ENCODE measurements around the gene C11orf71.

The C11orf71 gene

DNA sequence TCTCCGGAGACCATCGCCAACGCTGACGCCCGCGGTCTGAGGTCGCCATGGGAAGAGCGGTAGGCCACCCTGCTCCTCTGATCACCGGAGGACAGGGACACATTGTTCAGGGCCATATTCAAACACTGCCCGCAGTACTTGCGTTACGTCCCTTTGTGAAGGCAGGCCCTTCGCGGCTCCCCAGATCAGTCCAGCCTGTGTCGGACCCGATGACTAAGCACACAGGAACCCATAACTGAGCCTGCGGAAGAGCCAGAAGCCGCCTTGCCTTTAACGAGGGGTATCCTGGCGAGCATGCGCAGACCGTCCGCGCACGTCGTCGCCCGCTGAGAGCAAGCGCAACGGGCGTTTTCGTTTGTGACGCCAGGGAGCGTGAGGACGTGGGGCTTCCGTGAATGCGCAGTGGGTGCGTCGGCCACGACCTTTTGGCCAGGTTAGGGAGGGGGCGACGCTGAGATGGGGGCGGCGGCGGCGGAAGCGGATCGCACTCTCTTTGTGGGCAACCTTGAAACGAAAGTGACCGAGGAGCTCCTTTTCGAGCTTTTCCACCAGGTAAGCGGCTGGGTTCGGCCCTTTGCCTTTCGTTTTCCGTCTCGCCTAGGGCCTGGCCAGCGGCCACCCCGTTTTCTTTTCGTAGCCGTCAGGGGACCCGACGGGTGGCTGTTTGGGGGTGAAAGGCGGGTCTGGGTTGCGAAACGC lies at the start of gene C11orf71, which contains the start of gene RBM7:
Gene C11orf71 (minus strand): TSS at position 296 of the 699 bp plus-strand sequence. CDS start 180 bp downstream, at position 116.
Gene RBM7 (plus strand): TSS at position 451 of the 699 bp plus-strand sequence. CDS start 6 bp downstream, at position 457.
- peak; percentile 90 to 97 (median 96) for DNase-seq

DNA sequence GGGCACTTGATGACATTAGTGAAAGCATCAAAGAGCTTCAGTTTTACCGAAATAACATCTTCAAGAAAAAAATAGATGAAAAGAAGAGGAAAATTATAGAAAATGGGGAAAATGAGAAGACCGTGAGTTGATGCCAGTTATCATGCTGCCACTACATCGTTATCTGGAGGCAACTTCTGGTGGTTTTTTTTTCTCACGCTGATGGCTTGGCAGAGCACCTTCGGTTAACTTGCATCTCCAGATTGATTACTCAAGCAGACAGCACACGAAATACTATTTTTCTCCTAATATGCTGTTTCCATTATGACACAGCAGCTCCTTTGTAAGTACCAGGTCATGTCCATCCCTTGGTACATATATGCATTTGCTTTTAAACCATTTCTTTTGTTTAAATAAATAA lies 49.5 kb upstream of the C11orf71 start:
- DNase-seq: no peak

DNA sequence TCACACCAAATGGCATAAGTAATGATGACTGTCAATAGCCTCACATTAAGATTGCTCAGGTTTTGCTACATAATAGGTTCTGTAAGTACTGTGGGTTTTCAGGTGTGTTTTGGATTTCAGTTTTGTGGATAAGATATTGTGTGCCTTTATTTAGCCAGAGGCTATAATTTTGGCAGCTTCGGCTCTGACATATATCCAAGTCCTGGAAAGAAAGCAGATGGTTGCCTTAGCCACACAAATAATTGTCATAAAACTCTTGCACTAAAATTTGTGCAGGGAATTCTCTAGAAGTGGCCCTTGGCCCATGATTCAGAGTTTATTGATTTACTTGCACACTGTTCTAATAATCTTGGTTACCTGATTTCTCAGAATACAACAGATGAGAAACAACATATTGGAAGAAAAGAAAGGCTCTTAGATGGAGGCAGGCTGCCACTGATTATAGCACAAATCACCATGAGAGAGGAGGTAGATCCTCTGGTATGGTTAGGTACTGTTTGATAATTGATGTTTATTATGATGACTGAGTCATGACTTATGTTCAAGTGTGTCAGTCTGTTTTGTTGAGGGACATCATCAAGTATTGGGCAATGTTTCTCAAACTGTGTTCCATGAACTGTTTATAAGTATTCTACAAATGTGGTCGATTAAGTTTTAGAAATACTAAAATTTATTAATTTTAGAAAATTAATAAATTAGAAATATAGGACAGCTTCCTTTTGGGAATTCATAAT lies 48.6 kb upstream of the C11orf71 start:
- DNase-seq: no peak

- DNase-seq: no peak
Observed at GRCh38 chr11:114447892-114448291, 47.6 kb upstream of the C11orf71 start.

DNA sequence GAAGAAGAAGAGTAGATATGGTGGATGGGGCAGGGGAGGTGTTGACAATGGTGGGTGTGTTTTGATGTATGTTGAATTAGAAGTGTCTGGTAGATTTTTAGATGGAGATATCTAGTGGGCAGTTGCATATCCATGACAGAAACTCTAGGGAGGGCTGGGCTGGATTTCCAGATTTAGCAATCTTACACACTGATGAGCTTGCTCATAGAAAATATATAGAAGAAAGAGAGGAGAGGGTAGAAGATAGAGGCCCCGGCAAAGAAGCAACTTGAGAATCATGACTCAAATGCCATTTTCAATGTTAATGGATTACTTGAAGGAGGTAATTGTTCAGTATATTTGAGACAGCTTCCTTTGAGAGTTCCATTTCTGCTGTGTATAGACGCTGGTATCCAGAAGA lies 47.1 kb upstream of the C11orf71 start:
- no peak for DNase-seq

- DNase-seq: no peak
Observed at GRCh38 chr11:114442536-114442935, 42.2 kb upstream of the C11orf71 start.

GRCh38 chr11:114441921-114442320 lies 41.6 kb upstream of the C11orf71 start:
- no peak for DNase-seq

DNA sequence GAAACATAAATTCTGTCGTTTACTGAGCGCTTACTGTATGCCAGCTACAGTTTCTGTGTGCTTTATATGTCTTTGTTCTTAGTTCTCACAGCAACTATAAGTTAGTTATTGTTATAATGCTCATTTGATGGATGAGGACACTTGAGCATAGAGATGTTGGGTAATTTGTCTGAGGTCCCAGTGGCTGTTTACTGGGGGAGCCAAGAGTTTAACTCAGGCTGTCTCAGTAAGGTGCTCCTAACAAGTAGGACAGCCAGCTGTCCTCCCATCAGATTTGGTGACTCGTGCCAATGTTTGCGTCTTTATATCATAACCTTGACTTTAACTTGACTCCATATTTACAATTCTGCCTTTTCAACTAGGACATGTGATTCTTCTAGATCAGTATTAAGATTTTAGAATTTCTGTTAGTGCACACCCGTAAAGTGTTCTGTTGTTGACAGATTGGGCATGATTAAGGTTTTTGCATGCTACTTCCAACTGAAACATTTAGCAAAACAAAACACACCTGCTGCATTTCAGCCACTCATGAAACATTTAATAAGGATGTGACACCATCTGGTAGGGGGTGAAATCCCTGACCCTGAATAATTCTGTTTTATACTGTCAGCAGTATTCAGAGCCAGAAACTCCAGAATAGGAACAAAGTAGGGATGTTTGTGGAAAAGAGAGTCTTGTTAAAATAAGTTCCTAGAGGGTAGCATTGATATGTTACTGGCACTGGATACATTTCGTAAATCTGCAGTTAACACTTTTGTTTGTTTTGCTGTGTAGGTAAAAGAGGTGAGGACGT lies 40.9 kb upstream of the C11orf71 start:
- no peak for DNase-seq

- no peak for DNase-seq
Observed at GRCh38 chr11:114440121-114440860, 40.0 kb upstream of the C11orf71 start.

- peak; percentile 84 to 93 (median 90) for DNase-seq
Observed at GRCh38 chr11:114439229-114440120, 39.2 kb upstream of the C11orf71 start, which contains the start of gene REXO2. REXO2 (plus strand) TSS chr11:114439467; CDS start chr11:114439529, 62 bp downstream.

GRCh38 chr11:114438303-114438702 lies 38.0 kb upstream of the C11orf71 start:
- DNase-seq: no peak

GRCh38 chr11:114433376-114433775 lies 33.1 kb upstream of the C11orf71 start:
- DNase-seq: no peak

GRCh38 chr11:114432893-114433292 lies 32.6 kb upstream of the C11orf71 start:
- no peak for DNase-seq

DNA sequence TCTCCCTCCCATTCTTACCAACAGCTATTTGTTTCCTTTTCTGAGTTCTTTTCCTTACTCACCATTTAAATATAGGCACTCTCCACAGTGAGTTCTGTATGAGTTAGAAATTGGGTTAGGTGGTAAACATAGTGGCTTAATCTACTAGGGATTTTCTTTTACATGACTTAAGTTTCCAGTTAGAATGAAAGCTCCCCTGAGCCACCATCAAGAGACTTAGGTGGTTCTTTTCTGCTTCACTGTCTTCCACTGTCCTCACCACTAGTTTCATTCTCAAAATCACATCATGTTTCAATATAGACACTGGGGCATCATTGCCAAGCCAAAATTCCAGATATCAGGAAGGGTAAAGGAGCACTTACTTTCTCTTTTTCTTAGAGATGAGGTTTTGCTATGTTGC lies 30.0 kb upstream of the C11orf71 start:
- no peak for DNase-seq

- no peak for DNase-seq
Observed at GRCh38 chr11:114426280-114426679, 26.0 kb upstream of the C11orf71 start.

GRCh38 chr11:114416441-114416961 lies 16.2 kb upstream of the C11orf71 start:
- DNase-seq: no peak

DNA sequence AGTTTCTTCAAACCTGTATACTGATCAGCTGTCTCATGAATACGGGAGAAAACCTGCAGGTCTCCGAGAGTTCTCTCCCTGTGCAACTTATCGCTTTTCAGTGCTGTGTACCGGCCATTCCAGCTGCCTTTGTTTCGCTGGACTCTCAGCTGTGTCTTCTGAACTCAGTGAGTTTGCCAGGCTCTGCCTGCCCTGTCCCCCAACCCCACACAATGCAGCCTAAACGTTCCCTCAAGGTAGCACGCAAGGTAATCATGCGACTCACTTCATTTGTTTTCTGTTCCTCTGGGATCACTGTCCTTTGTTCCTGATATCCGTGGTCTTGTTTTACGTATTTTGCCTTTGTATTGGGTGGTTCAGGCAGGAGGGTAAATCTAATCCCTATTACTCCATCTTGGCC lies 13.6 kb upstream of the C11orf71 start:
- DNase-seq: no peak

GRCh38 chr11:114412946-114413345 lies 12.6 kb upstream of the C11orf71 start:
- no peak for DNase-seq

DNA sequence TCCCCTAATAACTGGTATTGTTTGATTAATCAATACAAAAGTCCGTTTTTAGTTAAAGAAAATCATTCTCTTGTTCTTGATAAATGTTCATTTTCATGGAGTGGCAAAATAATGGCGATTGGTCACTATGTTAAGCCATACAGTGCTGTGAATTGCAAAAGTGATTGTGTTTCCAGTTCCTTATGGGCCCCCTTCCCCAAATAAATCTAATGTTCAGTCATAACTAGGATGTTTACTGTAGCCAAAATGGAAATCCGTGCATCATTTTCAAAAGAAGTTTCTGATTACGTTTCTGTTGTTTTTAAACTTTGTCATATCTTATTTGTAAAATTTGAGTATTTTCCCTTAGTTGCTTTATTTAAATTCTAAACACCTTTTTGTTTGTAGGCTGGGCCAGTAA lies 1.0 kb upstream of the C11orf71 start:
- no peak for DNase-seq

- no peak for DNase-seq
Observed at GRCh38 chr11:114400915-114401223, 558 bp upstream of the C11orf71 start.

DNA sequence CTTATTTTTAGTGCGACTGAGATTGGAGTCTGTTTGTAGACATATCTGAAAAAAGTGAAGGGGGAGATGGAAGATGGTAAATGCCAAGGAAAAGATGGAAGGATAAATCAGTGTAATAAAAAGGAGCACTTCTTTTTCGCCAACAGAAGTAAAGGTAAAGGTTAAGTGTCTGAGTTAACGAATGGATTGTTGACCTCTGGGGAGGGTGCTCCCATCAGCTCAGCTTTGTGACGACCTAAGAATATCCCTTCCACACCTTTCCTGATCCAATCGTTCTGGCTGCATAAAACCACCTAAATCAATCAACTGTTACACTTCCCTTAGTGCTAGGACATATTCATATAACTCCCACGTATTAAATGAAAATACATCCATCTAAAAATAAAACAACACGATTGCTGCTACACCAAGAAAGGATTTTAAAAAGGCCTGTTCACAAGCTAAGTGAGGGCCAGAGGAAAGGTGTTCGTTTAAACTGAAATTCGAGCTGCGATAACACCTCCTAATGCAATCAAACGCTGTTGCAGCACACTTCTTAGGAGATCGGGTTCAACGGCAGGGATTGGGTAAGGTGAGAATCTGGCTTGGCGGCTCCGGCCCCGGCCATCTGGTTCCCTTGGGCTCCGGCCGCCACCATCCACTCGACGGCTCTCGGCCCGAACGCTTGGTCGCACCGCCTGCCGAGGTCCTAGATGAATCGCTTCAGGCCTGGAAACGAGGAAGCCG lies 658 bp downstream of the C11orf71 start:
- peak in 1 of 4 experiments; percentile 28 for DNase-seq
